Stimulated activated CD4-positive, alpha-beta T cell treated with anti-CD3 and anti-CD28 coated beads, Interleukin-15, amount 100 ng/mL, for 1 hour (primary cell): ENCODE measurements around the gene ZFAND3.
"Not testable (repeated sequence)": the region's sequence is repeated elsewhere in the genome, so short reads cannot be mapped to it uniquely, and the experiment has no call there.

Experiments
- DNase-seq, 2 donors: peaks; one replicate each; pipeline ENCODE4 v3.0.0-alpha.2; 2020; ENCODE audit warnings: low read depth in 1 of 2, low spot score in 1 of 2

Gene ZFAND3

GRCh38 chr6:37862992-37863391 is 43.5 kb downstream of the ZFAND3 start:
- no peak for DNase-seq

GRCh38 chr6:37864250-37864649 is 44.7 kb downstream of the ZFAND3 start:
- no peak for DNase-seq

DNA sequence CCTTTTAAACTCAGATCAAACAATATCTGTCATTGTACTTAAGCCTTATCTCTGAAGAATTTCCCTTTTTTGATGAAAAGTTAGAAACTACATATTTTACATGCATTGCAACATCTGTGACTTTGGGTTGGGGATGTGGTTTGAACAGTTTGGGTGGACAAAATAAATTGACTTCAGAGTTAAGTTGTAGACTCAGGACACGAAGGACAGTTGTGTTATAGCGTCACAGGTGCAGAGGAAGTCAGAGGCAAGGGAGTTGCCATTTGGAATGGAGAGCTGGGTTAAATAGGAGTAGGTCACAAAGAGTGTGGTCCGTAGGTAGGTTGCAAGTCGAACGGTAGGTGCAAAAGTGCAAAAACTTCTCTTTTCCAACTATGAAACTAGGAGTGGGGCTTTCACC is 46.0 kb downstream of the ZFAND3 start:
- DNase-seq, result no peak

GRCh38 chr6:37866590-37867507 is 47.3 kb downstream of the ZFAND3 start:
- no peak for DNase-seq

GRCh38 chr6:37867756-37868446 is 48.4 kb downstream of the ZFAND3 start:
- no peak for DNase-seq

GRCh38 chr6:37868447-37868825 is 48.9 kb downstream of the ZFAND3 start:
- no peak for DNase-seq

DNA sequence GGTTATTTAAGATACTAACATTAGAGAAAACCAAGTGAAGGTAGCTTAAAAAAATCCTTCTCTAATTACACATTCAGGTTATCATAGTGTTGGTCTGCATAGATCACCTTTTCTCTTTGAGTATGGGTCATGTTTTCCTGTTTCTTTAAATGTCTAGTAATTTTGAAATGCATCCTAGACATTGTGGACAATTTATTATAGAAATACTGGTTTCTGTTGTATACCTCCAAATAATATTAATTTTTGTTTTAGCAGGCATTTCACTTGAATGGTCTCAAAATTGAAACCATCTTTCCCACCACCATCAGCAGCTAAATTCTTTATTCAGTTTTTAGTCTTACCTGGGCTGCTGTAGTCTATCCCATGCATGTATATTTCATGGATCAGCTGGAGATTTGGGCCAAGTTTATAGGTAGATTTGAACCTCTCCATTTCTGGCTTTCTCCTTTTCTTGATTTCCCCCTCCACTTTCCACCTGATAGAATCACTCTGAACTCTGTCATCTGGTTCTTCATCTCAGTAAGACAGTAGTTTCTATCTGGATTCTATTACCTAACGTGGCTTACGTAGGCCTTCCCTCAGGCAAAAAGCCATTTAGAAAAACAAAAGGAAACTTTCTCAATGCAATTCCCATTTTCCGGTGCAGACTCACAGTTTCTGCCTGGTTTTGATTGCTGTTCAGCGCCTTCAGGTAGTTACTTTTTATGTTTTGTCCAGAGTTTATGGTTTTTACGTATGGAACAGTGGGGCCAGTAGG is 52.3 kb downstream of the ZFAND3 start:
- no peak for DNase-seq

- DNase-seq, result no peak
These were observed 52.8 kb downstream of the ZFAND3 start for GRCh38 chr6:37872373-37872745.

- DNase-seq, result no peak
These were observed 55.2 kb downstream of the ZFAND3 start for GRCh38 chr6:37874726-37875125.

GRCh38 chr6:37875561-37876309 is 56.2 kb downstream of the ZFAND3 start:
- no peak for DNase-seq

DNA sequence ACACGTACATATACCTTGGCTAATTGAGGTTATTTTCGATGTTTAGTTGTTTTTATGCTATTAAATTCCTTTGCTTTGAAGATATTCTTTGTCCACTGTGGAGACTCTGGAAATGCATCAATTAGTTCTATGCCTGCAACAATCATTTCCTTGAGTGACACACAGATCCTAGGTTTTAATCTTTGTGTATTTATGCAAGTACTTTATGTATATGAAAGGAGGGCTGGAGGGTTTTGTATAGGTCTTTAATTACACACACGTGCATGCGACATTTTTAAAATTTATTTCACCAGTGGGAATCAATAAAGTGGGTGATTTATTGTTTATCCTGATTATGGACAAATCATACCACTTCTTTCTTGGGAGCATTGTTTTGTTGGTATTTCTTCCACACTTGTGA is 57.3 kb downstream of the ZFAND3 start:
- no peak for DNase-seq

- DNase-seq, result no peak
These were observed 58.0 kb downstream of the ZFAND3 start for GRCh38 chr6:37877373-37878149.

GRCh38 chr6:37878150-37878710 is 58.7 kb downstream of the ZFAND3 start:
- DNase-seq, result no peak

GRCh38 chr6:37880602-37881001 is 61.1 kb downstream of the ZFAND3 start:
- not testable (repeated sequence) for DNase-seq

DNA sequence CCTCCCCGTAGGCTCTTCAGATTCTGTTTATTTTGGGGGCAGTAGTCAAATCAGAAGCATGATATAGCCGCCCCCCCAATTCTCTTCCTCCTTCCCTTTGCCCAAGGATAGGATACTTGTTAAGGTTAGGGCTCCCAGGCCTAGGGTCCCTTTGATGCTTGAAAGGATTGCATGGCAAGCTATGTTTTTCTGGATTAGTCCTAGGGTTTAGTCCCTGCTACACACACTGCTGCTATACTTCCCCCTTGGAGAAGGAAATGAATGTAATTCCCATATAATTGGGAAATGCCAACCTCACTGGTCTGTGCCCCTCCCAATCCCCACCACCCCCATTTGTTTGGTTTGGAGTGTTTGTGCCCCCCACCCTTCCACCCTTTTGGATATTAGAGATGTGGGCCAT is 62.8 kb downstream of the ZFAND3 start:
- DNase-seq, result no peak

DNA sequence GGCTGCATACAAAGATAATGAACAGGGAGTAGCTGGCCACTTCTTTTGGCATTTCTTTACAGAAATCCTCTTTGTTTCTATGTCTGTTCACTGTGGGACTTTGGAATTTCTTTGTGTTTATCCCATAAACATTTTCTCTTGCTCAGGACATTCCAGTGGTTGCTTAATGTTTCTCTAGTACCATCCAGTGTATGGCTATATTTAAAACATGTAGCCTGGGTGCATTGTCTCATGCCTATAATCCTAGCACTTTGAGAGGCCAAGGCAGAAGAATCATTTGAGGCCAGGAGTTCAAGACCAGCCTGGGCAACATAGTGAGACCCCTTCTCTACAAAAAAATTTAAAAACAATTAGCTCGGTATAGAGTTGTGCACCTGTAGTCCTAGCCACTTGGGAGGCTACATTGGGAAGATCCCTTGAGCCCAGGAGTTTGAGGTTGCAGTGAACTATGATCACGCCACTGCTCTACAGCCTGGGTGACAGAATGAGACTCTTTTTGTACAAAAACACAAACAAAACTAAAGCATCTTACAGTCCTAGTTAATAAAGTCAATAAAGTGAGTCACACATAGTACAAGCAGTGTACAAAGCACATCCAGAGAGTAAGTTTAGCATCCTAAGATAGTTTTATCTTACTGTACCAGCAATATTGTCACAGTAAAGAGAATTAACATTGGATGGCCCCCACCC is 63.3 kb downstream of the ZFAND3 start:
- no peak for DNase-seq

DNA sequence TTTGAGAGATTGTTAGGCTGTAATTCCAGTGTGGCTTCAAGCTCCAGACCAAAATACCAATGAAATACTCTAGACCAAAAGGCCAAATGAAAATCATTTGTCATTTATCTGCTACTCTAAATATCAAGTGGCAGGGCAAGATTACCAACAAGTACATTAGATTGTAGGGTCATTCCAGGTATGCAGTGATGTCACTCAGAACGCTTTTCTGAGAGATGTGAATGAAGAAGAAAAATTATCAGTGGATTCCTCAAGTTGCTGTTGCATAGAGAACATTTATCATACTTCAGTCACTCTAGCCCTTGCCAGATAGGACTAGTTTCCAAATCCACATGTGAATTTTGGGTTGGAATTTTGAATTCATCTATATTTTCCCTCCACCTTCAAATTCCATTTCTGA is 65.0 kb downstream of the ZFAND3 start:
- no peak for DNase-seq

GRCh38 chr6:37889051-37889450 is 69.5 kb downstream of the ZFAND3 start:
- no peak for DNase-seq

DNA sequence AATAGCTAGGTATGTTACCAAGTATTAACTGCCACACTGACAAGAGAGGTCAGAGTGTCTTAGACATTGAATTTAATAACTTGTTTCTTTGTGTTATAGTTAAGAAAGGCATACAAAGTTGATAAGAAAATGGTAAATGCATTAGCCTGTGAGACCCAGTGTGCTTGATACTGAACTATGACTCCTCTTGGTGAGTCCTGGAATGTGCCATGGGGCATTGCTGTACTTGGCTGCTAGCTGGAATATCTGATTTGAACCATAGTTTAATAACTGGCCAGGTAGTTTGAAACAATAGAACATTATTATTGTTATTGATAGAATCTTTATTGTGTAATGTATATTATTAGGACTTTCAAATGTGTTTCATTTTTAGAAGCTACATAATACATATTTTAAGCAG is 70.0 kb downstream of the ZFAND3 start:
- DNase-seq, result no peak
